GM12874 (cell line): Measurements from ENCODE around the gene ROCK2.

Experiments used
- TF ChIP-seq, protein P1 (sequence below): IDR thresholded peaks from 2 replicates; pipeline ENCODE4 v1.5.1; 2011; ENCODE audit warnings: low read depth, mild to moderate bottlenecking, control low read depth, low read length, moderate library complexity; ENCODE audit not compliant: insufficient read depth

Gene ROCK2

DNA sequence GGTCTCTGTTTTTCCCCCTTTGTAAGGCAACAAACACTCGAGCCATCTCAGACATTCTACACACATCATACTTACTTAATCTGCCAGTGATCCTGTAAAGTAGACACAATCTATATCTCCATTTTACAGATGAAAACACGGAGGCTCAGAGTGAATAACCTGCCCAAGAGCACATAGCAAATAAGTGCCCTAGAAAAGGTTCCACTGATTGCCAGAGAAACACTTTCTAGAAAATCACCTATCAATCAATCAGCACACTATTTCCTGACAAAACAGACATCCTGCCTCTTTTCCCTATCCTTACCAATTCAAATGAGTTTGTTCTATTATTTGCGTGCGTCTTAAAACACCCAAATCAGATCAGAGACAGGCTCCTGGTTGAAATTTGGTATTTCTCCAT is 165.2 kb downstream of the ROCK2 start:
- TF ChIP-seq, protein P1, sequence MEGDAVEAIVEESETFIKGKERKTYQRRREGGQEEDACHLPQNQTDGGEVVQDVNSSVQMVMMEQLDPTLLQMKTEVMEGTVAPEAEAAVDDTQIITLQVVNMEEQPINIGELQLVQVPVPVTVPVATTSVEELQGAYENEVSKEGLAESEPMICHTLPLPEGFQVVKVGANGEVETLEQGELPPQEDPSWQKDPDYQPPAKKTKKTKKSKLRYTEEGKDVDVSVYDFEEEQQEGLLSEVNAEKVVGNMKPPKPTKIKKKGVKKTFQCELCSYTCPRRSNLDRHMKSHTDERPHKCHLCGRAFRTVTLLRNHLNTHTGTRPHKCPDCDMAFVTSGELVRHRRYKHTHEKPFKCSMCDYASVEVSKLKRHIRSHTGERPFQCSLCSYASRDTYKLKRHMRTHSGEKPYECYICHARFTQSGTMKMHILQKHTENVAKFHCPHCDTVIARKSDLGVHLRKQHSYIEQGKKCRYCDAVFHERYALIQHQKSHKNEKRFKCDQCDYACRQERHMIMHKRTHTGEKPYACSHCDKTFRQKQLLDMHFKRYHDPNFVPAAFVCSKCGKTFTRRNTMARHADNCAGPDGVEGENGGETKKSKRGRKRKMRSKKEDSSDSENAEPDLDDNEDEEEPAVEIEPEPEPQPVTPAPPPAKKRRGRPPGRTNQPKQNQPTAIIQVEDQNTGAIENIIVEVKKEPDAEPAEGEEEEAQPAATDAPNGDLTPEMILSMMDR, result no peak

DNA sequence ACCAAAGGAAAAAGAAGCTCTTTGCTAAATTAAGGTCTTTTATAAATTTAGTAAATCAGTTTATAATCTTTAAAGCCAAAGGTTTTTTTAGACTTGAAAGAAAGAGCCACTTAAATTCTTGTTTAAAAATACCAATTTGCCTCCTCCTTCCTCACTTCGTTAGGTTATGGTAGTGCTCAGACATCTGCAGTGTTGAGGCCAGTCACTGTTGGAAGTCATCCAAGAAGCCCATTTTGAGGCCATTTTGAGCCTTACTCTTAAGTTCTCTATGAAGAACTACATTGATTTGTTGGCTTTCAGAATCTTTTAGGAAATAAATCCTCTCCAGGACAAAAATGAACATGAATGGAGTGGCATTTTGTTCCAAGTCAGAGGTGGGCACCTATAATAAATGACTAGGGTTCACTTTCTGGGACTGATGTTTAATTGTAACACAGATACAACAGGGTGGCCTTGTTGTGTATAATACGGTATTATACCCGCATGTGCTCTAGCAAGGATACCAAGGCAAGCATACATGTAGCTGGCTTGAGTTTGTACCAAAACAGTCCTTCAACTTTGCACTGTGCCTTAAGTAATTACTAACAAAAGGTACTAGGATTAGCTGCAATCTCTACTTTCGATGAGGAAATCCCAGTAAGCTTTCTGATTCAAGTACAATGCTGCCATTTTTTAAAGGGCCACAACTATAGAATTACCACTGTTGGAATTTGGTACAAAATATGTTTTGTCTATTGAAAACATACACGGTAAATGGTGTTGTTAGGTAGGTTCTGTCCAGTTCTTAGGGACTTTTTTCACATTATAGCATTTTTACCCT is 166.4 kb downstream of the ROCK2 start:
- TF ChIP-seq, protein P1, result no peak

DNA sequence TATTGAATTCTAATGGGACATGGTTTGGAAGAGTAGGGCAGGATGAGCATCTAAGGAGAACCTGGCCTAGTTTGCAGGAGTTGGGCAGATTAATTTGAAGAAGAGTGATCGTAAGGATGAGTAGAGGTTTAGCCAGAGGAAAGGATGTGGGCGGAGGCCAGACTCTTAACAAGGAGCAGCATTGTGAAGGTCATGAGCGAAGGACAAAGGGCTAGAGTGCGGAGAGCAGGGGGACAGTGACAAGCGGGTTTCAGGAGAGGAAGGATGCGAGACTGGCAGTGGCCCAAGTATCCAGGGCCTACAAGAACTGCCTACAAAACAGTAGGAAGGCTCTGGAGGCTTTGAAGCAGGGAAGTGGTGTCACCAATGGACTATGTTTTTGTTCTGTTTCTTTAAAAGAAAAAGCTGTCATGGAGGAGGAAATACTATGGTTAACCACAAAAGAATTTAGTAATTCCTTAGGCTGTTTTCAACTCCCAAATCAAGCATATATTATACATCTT is 169.1 kb downstream of the ROCK2 start:
- TF ChIP-seq, protein P1, result no peak

DNA sequence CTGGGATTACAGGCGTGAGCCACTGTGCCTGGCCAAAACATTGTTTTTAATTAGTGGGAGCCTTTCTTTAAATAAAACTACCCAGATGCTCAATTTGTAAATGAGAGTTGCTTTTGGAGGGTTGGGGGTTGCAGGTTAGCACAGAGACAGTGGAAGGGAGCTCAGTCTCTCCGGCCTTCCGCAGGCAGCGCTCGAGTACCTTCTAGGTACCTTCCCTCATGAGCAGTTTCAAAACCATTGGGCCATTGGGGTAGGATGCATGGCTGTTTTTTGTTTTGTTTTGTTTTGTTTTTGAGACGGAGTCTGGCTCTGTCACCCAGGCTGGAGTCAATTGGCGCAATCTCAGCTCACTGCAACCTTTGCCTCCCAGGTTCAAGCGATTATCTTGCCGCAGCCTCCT is 170.2 kb downstream of the ROCK2 start:
- TF ChIP-seq, protein P1, result no peak

DNA sequence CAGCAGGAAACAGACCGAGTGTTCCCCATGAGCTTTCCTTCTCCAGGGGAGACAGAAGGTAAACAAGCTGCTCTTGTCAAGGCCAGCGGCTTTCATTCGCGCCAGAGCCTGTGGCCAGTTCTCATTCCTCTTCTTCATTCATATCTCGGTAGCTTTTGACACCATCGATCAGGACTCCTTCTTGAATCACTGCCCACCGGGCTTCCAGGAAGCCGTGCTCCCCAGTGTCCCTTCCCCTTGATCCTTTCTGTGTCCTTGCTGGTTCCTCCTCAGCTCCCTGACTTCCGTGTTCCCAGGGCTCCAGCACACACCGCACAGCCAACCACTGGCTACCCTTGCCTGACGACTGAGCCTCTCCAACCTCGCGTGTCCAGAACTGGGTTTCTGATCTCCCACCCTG is 175.1 kb downstream of the ROCK2 start:
- TF ChIP-seq, protein P1, result no peak

DNA sequence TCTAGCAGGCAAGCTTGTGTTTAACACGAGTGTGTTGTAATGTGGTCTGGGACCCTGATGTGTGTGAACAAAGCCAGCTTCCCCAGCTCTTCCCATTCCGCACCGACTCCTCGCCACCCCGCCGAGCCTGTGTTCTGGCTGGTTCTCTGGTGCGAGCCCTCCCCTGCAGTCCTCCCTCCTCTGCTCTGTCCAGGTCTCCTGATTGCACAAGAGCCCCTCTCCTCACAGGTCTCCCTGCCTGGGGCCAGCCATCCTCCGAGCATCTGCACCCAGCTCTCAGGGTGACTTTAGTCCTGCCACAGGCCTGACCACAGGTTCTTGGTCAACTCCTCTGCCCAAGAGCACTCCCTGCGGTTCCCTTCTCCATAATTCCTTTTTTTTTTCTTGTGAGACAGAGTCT is 175.9 kb downstream of the ROCK2 start:
- TF ChIP-seq, protein P1, result no peak

DNA sequence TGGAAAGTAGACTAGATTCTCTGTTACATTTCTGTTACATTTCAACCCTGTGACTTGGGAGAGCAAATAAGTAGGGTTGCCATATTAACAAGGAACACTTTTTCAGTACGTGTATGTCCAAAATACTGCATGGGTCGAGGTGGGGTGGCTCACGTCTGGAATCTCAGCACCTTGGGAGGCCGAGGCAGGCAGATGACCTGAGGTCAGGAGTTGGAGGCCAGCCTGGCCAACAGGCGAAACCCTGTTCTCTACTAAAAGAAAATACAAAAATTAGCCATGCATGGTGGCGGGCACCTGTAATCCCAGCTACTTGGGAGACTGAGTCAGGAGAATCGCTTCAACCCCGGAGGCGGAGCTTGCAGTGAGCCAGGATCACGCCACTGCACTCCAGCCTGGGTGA is 178.0 kb downstream of the ROCK2 start:
- TF ChIP-seq, protein P1, result no peak
